ENCODE results near the gene ADA.

The ADA gene

GRCh38 chr20:44651684-44652423, at the start of gene ADA:
Gene ADA, minus strand, starts transcription at chr20:44651699. Its CDS starts 92 bp downstream, at chr20:44651607.
- peak; percentile 75 for DNase-seq (ENCODE audit: low spot score)

GRCh38 chr20:44700306-44700705, 48.8 kb upstream of the ADA start:
- no peak for DNase-seq (ENCODE audit: low spot score)

DNA sequence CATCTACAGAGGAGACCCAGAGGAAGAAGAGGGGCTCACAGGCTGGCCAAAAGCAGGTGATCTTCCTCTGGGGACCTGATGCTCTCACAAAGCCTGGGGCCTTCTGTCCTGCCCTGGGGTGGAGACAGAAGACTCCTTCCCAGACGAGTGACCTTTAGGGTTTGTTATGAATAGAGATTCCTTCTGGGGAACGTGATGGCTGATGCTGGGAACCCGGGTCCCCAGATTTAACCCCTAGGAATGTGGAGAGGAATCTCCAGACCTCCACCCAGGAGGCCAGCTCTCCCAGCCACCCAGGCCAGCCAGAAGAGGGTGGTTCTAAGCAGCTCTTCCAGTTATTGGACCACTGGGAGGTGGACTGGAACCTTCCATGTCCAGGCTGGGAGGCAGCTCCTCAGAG, 46.9 kb upstream of the ADA start:
- peak; percentile 15 for DNase-seq (ENCODE audit: low spot score)

GRCh38 chr20:44697041-44697440, 45.5 kb upstream of the ADA start:
- peak; percentile 3 for DNase-seq (ENCODE audit: low spot score)

GRCh38 chr20:44696315-44696714, 44.8 kb upstream of the ADA start:
- peak; percentile 41 for DNase-seq (ENCODE audit: low spot score)

DNA sequence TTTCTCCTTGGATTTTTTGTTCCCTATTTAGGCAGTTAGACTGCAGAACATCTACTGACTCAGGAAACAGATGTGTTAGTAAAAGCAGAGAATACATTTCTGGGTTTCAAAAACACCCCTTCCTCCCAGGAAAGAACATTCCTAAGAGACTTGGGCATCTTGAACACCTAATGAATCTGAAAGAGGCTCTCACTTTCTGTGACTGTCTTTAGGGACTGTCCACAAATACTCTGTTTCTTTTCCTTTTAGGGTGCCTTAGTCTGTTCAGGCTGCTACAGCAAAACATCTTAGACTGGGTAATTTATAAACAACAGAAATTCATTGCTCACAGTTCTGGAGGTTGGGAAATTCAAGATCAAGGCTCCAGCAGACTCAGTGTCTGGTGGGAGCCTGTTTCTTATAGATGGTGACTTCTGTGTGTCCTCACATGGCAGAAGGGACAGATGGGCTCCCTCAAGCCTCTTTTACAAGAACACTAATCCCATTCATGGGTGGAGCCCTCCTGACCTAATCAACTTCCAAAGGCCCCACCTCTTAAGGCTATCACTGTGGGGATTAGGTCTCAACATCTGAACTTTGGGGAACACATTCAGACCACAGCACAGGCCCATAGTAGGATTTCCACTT, 44.3 kb upstream of the ADA start:
- peak; percentile 0 for DNase-seq (ENCODE audit: low spot score)

- peak; percentile 26 for DNase-seq (ENCODE audit: low spot score)
Observed at GRCh38 chr20:44695295-44695673, 43.8 kb upstream of the ADA start.

- no peak for DNase-seq (ENCODE audit: low spot score)
Observed at GRCh38 chr20:44694159-44694558, 42.7 kb upstream of the ADA start.

DNA sequence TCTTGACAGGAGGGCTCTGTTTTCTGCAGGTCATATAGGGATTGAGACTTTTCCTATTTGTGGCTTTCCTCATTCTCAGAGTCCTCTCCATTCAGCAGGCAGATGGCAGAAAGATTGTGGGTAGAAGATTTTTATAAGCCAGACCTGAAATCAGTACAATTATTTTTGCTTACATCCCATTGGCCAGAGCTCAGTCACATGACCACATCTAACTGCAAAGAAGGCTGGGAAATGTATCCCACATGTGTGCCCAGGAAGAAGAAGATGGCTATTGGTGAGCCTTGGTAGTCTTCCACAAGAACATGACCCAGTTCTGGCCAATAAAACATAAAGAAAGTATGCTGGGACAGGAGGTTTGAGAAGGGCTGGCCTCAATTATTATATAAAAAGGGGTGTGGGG, 42.1 kb upstream of the ADA start:
- no peak for DNase-seq (ENCODE audit: low spot score)

GRCh38 chr20:44692932-44693480, 41.5 kb upstream of the ADA start:
- DNase-seq (ENCODE audit: low spot score): no peak

DNA sequence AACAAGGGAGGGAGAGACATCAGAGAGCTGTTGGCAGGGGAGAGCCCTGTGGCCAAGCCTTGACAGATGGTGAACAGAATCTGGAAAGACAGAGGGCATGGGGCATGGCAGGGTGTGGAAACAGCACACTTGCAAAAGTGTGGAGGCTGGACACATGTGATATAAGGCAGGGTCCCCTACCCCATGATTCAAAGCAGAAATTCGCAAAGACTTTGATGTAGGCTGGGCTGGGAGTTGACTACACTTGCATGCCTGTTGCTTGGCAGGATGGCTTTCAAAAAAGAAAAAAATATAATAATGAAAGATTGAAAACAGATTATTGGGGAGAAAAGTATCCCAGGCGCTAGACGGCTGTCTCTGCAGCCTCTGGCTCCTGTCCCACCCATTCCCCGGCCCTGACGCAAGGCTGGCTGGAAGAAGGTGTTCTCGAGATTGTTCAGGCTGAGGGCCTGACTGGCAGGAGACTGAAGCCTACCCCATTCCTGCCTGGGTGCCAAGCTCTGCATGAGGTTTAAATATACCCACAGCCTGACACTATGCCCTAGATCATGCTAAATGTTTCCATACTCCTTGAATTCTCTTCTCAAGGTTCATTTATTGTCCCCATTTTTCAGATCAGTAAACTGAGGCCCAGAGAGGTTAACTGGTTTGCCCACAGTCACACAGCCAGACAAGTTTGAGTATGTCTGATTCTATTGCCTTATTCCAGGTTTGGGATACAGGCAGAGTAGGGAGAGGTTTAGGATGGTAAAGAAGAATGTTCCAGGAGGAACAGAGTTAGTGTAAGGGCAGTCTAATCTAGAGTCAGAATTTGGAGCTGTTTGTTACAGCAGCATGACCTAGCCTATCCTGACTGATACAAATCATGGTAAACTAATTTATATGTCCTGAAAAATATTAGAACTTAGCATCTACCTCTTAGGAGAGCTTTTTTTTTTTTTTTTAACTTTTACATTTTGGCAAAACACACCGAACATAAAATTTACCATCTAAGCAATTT, 40.2 kb upstream of the ADA start:
- DNase-seq (ENCODE audit: low spot score): no peak

DNA sequence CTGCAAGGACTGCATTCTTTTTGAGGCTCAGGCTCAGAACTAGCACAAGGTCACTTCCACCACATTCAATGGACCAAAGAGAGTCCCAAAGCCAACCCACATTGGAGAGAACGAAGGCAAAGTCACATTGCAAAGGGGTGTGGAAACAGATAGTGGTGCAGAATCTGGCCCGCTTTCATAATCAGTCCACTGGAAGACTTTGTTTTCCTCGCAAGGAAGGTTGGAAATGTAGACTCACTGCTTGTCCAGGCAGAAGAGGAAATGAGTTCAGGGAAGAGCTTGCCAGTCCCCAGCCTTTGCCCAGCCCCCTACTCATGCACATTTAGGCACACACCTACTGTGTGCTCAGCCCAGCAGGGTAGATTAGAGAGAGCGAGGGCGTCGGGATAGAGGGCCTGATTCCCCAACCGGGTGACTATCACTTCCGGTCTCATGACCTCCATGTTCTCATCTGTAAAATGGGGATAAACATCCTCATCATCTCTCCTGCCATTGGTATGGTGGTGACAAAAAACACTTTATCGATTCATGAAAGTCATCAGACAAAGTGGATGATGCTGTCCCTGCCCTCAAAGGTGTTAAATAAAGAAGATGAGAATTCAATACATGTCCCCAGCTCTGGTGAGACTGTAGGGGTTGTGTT, 39.4 kb upstream of the ADA start:
- no peak for DNase-seq (ENCODE audit: low spot score)

DNA sequence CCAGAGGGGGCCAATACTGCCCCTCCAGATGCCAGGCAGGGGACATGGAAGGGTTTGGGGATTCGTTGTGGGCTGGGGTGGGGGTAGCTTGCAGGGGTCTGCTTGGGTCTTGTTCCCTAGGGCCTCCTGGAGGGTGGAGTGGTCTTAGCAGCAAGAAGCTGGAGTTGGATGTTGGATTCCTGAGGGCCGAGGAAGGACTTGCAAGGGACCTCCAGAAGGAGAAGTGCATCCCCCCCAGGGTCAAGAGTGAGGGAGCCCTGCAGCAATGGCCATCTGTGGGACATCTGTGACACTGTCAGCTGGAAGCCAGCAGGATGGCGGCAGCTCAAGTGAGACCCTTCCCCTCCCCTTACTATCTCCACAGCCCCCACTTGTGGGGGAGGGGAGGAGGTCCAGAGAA, 38.3 kb upstream of the ADA start:
- DNase-seq (ENCODE audit: low spot score): no peak

GRCh38 chr20:44688053-44688625, 36.6 kb upstream of the ADA start:
- DNase-seq (ENCODE audit: low spot score): no peak

- DNase-seq (ENCODE audit: low spot score): no peak
Observed at GRCh38 chr20:44686934-44687333, 35.4 kb upstream of the ADA start.

DNA sequence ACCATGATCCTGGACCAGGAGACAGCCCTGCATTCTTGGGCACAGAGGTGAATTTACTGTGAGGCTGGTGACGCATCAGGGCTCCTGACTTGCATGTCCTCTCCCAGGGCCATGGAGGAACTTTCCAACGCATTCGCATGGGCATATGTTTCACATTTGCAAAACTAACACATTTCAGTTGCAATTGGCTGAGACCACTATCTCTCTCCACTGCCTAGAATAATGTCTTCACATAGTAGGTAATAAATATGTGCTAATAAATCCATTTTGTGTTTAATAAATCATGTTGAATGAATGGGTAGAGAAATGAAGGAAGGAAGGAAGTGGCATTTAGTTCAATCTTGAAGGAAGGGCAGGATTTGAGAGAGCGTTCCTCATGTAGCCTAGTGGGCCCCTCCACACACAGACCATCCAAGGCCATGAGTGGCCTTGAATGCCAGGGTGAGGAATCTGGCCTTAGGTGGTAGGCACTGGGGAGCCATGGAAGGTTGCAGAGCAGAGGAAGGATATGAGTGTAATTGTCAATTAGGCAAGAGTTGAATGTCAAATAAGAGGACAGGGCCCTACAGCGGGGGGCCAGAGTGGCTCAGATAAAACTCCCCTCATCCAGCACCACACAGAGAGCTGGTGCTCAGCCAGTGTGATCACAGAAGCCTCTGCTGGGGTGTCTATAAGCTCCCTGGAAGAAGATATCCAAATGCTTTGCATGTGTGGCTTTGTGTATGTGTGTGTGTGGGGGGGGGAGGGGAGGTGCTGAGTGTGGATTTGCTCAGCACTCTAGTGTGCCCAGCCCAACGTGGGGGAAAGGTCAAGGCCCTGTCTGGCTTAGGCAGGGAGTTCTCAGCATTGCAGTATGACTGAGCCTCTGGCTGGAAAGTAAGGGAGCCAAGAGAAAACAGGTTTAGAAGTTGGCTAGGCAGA, 32.8 kb upstream of the ADA start:
- no peak for DNase-seq (ENCODE audit: low spot score)

DNA sequence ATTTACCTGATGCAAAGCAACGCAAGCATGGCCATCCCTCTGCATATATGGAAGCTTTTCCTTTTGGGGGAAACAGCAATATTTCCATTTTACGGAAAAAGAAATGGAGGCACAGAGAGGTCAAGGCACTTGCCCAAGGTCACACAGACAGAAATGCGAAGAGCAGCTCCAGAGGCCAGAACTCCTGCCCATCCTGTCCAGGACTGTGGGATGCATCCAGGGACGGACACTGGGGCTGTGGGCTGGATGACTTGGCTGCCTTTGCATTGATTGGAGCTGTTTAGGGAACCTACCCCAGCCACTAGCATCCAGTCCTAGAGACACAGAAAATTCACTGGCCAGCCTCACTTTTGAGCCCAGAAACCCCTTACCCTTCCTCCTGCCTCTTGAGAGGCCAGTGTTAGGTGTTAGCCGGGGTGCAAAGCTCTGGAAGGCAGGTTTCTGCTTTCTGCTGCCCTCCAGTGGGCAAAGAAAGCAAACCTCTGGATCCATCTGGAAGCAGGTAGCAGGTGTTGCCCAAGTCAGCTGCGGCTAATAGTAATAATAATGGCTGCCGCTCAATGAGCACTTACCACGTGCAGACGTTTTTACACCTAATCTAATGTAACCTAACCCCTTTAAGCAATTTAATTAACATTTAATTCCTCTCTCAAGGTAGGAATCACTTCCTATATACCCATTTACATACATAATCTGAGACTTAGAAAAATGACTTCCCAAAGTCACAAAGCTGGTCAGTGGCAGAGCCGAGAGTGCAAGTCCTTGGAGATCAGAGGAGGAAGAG, 32.0 kb upstream of the ADA start:
- DNase-seq (ENCODE audit: low spot score): no peak

- no peak for DNase-seq (ENCODE audit: low spot score)
Observed at GRCh38 chr20:44681796-44682566, 30.5 kb upstream of the ADA start.

Measured in left forelimb (tissue), 1 donor.